ENCODE measurements around the gene TMPRSS4.

Gene TMPRSS4

GRCh38 chr11:118080296-118080695 is 3.4 kb downstream of the TMPRSS4 start:
- DNase-seq: no peak

GRCh38 chr11:118081241-118081958 is 4.5 kb downstream of the TMPRSS4 start:
- no peak for DNase-seq

GRCh38 chr11:118082880-118083552 is 6.1 kb downstream of the TMPRSS4 start:
- DNase-seq: no peak

GRCh38 chr11:118084247-118084646 is 7.4 kb downstream of the TMPRSS4 start:
- peak; percentile 16 for DNase-seq

GRCh38 chr11:118084656-118085055 is 7.8 kb downstream of the TMPRSS4 start:
- no peak for DNase-seq

GRCh38 chr11:118086913-118087768 is 10.3 kb downstream of the TMPRSS4 start, which contains the start of gene SMIM35:
Gene SMIM35, minus strand, starts transcription at chr11:118086963. Its CDS starts 206 bp downstream, at chr11:118086757.
- DNase-seq: peak; percentile 9

- DNase-seq: no peak
Observed at GRCh38 chr11:118087931-118088330, 11.1 kb downstream of the TMPRSS4 start.

- DNase-seq: peak; percentile 8
Observed at GRCh38 chr11:118088531-118088930, 11.7 kb downstream of the TMPRSS4 start.

- DNase-seq: no peak
Observed at GRCh38 chr11:118090545-118091162, 13.8 kb downstream of the TMPRSS4 start.

GRCh38 chr11:118091690-118092089 is 14.8 kb downstream of the TMPRSS4 start:
- no peak for DNase-seq

- DNase-seq: no peak
Observed at GRCh38 chr11:118092907-118093571, 16.2 kb downstream of the TMPRSS4 start.

- DNase-seq: no peak
Observed at GRCh38 chr11:118095493-118095892, 18.6 kb downstream of the TMPRSS4 start.

- DNase-seq: no peak
Observed at GRCh38 chr11:118095967-118096367, 19.1 kb downstream of the TMPRSS4 start.

- no peak for DNase-seq
Observed at GRCh38 chr11:118098996-118099837, 22.3 kb downstream of the TMPRSS4 start.

- DNase-seq: no peak
Observed at GRCh38 chr11:118099838-118100556, 23.1 kb downstream of the TMPRSS4 start.

GRCh38 chr11:118100691-118101232 is 23.9 kb downstream of the TMPRSS4 start:
- no peak for DNase-seq

GRCh38 chr11:118102721-118103261 is 25.9 kb downstream of the TMPRSS4 start:
- no peak for DNase-seq

- DNase-seq: no peak
Observed at GRCh38 chr11:118104491-118104890, 27.6 kb downstream of the TMPRSS4 start.

GRCh38 chr11:118105657-118106305 is 28.9 kb downstream of the TMPRSS4 start:
- no peak for DNase-seq
